GM12872 (cell line): ENCODE data around the gene GABPB1.

Experiments used
- TF ChIP-seq, protein P1 (sequence below): IDR thresholded peaks from 3 replicates; pipeline ENCODE4 v1.5.1; 2011; ENCODE audit warnings: low read depth, mild to moderate bottlenecking, low read length, moderate library complexity; ENCODE audit not compliant: insufficient read depth

GABPB1 gene

DNA sequence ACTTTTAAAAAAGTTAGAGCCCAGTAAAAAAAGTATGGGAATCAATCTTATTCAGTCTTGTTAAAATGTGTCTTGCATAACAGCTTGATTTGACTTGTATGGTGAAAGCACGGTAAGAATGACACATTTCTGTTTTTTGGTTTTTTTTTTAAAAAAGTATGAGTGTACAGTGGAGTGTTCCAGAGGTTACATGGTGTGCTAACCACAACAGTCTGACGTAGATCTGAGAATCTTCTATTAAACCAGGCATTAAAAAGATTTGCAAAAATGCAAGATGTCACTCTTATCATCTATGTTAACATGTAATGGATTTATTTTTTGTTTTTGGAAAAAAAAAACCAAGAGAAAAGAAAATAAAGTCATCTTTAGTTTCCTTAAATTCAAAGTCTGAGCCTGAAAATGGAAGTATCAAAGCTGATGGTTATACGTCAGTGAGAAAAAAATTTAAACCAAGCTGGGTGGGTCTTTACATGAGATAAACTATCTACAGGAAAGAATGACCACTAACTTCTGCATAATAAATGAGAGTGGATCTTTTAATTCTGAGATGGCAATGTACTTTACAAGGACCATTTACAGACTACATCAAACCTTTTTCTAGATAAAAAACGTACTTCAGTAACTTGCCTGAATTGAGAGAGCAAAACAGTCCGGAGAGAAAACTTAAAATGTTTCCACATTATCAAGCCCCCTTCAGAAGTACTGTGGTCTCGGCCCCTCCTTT lies 1.6 kb downstream of the GABPB1 start:
- TF ChIP-seq, protein P1, sequence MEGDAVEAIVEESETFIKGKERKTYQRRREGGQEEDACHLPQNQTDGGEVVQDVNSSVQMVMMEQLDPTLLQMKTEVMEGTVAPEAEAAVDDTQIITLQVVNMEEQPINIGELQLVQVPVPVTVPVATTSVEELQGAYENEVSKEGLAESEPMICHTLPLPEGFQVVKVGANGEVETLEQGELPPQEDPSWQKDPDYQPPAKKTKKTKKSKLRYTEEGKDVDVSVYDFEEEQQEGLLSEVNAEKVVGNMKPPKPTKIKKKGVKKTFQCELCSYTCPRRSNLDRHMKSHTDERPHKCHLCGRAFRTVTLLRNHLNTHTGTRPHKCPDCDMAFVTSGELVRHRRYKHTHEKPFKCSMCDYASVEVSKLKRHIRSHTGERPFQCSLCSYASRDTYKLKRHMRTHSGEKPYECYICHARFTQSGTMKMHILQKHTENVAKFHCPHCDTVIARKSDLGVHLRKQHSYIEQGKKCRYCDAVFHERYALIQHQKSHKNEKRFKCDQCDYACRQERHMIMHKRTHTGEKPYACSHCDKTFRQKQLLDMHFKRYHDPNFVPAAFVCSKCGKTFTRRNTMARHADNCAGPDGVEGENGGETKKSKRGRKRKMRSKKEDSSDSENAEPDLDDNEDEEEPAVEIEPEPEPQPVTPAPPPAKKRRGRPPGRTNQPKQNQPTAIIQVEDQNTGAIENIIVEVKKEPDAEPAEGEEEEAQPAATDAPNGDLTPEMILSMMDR: no peak

- TF ChIP-seq, protein P1: no peak
Observed at GRCh38 chr15:50350621-50351020, 4.4 kb downstream of the GABPB1 start.

DNA sequence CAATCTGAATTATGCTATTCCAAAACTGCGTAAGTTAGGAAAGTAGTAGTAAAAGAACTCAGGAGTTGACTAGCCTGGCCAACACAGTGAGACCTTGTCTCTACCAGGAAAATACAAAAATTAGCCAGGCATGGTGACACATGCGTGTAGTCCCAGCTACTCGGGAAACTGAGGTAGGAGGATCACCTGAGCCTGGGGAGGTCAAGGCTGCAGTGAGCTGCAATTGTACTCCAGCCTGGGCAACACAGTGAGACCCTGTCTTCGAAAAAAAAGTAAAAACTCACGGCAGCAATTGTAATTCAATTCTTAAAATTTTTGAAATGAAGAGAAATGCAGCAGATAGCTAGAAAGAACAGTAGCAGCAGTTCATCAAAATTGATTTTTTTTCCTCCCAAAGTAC lies 9.7 kb downstream of the GABPB1 start:
- TF ChIP-seq, protein P1: no peak

GRCh38 chr15:50344006-50344464 lies 11.0 kb downstream of the GABPB1 start:
- TF ChIP-seq, protein P1: no peak

- TF ChIP-seq, protein P1: no peak
Observed at GRCh38 chr15:50341616-50342136, 13.3 kb downstream of the GABPB1 start.

- TF ChIP-seq, protein P1: no peak
Observed at GRCh38 chr15:50340416-50340815, 14.6 kb downstream of the GABPB1 start.

DNA sequence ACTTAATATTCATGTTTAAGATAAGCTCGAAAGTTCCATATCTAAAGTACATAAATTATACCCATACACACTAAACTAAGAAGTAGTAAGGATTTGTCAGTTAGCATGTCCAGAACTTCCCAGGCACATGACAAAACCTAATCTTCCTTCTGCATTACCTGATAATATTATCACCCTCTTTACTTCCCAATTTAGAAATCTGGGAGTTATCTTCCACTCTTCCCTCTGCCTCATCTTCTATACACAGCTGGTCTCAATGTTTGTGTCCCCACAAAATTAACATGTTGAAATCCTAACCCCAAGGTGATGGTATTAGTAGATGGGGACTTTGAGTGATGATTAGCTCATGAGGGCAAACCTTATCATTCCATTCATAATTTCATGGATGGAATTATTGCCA lies 15.3 kb downstream of the GABPB1 start:
- TF ChIP-seq, protein P1: no peak
